Epidermal melanocyte (primary cell): Measurements from ENCODE around the gene C11orf91.
"Not testable (repeated sequence)": the region's sequence is repeated elsewhere in the genome, so short reads cannot be mapped to it uniquely, and the experiment has no call there.

Experiments used
- DNase-seq: peaks from one replicate; pipeline ENCODE4 v3.0.0; 2011; ENCODE audit warnings: low spot score; ENCODE audit not compliant: insufficient read length

The C11orf91 gene

DNA sequence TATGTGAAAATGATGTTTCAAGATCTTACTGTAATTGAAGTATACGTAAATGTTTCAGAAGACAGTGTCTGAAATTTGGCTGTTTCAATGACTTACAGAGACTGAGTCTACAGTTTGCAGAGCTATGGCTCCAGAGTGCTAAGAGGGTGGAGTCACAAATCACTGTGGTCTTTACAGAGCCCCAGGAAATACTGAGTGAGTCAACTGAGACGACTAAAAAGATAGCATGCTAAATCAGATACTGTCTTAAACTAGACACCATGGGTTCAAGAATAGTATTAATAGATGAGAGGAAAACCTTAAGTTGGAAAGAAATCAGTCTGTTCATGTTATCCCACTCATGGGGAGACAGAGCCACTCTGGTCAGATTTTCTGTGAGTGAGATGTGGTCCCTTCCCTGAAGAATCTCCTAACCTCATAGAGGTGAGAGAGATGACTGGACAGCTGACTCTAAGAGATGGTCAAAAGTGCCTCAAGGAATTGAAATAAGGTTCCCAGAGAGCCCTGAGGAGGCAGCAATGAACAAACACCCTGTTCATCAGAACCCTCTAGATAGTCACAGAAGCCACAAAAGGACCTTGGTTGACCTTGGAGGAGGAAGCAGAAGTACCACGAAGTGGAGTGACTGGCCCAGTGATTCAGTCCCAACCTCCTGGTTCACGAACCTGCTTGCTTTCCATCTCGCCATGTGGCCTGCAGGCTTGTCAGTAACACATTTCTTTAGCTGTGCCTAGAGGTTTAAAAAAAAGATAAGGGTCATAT lies 30.2 kb downstream of the C11orf91 start:
- DNase-seq, result no peak

DNA sequence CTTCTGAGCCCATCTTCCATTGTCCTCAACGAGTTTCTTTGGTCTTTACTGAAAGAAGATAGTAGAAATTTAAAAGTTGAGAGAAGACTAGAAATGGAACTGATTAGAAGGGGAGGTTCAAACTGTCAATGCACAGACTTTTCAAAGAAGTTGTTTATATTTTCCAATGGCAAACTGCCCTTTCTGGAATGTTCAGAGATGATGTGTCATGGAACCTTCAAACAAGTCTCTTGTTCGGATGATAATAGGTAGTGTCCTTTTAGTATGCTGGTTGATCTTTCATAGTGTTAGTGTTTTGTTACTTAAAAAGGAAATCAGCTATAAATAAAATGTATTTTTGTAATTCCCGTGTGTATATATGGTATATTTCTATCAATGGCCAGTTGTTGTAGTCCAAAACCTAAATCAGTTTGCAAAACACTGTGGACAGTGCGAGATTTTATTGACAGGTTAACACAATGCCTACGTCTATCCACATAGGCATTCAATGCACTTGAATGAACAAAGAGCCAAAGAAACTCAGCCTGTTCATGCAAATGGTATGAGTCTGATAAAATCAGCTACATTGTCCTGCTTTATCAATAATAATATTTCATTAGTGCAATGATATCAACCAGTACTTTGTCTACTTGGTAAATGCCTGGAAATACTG lies 30.9 kb downstream of the C11orf91 start:
- DNase-seq, result no peak

DNA sequence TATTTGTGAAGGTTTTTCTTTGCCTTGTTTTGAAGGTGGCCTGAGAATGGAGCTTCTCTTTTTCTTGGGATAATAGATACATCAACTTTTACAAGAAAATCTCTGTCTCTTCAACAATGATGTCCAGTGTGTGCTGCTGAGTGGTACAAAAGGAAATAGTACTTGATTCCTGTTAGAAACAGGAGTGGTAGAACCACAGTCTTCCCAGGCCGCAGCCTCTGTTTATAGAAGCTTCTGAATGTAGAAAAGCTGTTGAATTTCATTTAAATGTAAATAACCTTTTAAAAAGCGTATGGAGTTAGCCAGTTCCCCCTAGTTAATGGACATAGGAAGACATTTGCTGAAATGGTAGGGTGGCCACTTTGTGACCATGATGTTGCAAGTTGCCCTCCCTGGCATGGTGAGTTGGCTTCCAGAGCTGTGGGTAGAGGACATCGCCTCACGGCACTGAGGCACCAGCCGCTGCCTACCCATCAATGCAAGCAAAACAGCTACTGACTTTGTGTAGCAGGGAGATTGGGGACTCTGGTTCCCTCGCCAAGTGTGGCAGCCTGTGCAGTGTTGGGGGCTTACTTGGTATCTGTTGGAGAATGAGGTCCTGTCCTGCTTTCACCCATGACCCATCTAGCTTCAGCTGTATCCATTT lies 31.6 kb downstream of the C11orf91 start:
- DNase-seq, result no peak

DNA sequence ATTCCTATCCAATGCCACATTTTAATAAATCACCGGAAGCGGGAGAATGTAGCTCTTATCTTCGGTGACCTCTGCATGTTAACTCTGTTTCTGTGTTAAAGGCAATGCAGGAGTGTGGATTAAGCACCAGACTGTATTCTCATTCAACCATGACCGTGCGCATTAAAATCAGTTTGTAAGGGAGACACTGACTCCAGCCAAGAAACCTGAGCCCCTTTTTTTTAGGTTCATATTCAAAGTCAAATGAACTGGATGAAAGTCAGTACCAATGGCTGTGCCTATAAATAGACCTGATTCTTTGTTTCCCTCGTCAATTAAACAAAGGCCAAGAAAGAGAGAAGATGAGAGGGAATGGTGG lies 32.2 kb downstream of the C11orf91 start:
- DNase-seq, result no peak

DNA sequence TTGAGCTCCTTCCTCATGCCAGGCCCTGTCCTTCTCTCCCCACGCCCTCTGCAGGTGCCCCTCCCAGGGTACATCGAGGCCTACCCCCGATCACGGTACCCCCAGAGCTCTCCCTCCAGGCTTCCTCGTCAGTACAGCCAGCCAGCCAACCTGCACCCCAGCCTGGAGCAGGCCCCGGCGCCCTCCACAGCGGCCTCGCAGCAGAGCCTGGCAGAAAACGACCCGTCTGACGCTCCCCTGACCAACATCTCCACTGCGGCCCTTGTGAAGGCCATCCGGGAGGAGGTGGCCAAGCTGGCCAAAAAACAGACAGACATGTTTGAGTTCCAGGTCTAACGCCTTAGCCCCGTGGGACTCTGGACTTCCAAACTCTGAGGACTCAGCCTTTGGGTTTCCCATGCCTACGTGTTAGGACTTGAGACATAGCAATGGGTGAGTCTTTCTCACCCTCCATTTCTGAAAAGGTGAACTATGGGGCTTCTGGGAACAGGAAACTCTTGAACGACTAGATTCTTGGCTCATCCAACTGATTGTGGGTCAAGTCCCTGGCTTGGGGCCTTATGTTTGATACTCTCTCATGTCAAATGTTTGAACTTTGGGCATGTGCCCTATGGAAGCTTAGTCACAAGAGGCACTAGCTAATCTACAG lies 32.7 kb downstream of the C11orf91 start:
- no peak for DNase-seq

DNA sequence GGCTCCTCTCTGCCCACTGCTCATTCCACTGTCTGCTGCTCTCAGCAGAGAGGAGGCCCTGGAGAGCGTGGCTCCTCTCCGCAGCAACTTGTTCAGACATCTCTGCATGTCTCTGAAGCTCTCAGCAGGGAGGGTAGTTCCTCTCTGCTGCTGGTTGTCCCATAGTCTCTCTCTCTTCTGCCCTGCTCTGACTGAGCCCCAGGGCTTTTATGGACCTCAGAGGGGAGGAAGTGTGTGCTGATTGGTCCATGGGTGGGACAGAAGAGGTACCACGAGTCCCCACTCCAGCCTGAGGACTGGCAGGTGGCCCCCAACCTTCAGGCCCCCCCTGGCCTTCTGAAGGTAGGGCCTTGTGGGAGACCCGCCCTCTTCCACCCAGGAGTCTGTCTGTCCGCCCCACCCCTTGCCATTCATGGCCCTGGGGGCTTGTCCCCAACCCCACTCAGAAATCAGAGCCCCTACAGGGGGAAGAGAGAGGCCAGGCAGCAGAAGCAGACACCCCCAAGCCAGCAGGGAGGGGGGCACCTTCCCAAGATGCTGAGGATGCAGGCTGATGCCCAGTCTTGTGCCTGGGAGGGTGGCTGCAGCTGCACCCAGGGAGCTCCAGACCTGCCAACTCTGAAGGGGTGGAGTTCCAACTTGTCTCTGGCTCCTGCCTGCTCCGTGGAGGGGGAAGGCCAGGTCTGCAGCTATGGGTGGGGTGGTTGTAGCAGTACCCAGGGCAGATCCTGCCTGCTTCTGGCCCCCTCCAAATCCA lies 35.1 kb downstream of the C11orf91 start:
- no peak for DNase-seq

DNA sequence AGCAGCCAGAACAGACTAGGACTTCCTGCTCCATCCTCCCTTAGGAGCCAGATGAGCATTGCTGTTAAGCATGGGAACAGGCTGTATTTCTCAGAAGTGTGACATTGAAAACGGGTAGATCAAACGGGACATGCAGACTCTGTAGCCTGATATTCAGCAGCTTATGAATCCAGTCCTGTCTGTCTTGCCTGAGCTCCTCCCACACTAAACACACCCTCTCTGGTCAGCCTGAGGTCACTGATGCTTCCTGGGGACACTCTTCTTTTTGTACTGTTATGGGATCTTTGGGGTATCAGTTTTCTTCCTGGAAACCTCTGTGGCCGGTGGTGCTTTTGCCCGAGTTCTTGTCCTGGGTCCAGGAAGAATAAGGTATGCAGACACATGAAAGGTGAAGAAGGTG lies 35.8 kb downstream of the C11orf91 start:
- no peak for DNase-seq

DNA sequence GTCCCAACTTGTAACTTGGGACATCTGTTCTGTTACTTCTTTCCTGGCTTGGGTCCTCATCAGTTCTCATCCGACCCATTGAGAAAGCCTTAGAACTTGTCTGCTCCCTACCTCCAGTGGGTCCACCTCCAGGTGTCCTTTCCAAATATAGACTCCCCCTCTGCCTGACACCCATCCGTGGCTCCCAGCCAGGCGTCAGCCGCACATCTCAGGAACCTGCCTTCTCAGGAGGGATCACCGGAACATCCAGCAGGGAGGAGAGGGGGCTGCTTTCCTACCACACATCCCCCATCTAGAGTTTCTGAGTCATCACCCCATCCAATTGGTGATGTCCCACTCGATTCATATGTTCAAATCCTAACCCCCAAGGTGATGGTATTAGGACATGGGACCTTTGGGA lies 36.5 kb downstream of the C11orf91 start:
- no peak for DNase-seq

DNA sequence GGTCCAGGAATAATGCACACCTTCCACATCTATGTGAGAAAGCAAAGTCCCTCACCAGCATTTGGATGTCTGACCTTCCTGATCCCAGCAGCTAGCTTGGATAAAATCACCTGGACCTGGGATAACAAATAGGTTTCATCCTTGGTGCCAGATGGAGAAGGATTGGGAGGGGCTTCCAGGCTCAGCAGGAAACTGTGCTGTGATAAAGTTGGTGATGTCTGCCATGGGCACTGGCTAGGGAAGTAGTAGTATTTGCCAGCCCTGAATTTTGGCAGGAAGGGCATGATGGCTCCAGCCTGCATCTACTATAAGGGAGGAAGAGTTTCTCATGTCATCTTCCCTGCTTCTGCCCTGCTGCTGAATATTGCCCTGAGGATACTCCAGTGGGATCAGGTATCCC lies 37.5 kb downstream of the C11orf91 start:
- DNase-seq, result no peak

DNA sequence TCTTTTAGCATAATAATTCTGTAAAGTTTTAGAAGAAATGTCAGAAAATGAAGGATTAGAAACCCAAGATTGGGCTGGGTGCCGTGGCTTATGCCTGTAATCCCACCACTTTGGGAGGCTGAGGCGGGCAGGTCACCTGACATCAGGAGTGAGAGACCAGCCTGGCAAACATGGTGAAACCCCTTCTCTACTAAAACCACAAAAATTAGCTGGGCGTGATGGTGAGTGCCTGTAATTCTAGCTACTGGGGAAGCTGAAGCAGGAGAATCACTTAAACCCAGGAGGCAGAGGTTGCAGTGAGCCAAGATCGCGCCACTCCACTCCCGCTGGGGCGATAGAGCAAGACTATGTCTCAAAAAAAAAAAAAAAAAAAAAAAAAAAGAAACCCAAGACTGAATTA lies 39.1 kb downstream of the C11orf91 start:
- DNase-seq, result not testable (repeated sequence)

DNA sequence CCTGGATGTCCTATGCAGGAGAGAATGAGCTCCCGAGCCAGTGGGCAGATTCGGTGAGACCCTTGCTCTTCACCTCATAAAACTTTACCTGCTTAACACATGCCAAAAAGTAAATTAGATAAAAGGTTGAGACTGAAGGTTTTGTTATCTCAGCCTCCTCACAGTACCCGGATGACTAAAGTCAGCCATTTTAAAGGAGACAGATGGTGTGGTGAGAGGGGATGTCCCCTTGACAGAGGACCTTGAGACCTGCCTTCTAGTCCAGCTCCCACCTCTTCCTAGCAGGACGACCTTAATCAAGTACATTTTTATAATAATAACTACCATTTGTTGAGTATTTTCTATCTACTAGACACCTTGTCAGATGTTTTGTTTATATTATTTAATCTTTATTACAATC lies 39.7 kb downstream of the C11orf91 start:
- DNase-seq, result no peak

DNA sequence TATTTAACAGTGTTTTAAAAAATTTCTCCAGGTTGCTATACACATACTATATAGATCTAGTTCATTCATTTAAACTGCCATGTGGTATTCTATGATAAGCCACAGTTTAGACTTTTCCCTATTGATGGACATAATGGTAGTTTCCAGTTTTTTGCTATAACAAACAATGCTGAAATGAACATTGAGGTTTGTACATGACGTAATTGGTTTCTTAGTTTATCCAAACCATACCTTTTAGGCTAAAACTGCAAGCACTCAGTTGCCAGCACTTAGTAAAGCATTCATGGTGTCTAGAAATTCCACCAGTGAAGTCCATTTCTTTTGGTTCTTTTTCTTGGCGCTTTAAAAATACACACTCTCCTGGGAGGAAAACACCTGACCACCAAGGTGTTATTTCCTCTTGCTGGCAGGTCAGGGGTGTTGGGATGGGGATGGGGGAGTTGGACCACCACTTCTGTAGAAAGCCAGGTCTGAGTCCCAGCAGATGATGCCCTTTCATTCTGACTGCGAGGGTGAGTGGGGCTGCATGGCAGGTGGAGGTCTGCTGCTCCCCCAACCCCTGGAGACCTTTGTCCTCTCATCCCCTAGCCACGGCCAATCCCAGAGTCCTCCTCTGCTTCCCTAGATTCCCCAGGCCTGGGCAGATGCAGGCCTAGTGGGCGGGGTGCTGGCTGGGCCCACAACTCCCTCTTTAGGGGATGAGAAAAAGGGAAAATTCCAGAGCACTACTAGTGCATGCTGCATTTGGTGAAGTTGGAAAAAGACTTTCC lies 41.1 kb downstream of the C11orf91 start:
- no peak for DNase-seq

DNA sequence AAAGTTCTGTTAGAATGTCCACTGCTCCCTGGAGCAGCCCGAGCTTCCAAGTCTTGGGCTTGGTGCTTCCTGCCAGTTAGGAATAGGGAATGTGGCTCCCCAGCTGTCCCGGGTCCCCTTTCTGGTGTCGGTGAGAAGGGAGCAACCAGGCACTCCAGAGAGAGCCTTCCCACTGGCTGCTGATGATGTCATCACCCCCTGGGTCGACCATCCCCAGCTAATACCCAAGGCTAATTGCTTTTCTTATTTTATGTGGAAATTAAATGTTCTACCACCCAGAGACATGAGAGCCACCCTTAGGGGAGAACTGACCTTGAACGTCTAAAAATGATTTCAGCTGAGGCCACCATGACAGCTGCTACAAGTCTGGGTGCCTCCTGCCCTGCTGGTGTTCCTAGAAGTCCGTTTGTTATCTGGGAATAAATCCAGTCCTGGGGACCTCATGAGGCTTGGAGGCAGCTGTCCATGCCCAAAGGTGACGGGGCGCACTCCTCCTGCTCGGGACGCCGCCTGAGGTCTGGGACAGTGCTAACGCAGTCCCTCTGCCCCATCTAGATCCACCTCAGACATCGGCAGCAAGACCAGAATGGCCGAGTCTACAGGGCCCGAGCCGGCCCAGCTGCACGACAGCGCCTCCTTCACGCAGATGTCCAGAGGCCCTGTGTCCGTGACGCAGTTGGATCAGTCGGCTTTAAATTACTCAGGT lies 42.3 kb downstream of the C11orf91 start:
- DNase-seq, result no peak

DNA sequence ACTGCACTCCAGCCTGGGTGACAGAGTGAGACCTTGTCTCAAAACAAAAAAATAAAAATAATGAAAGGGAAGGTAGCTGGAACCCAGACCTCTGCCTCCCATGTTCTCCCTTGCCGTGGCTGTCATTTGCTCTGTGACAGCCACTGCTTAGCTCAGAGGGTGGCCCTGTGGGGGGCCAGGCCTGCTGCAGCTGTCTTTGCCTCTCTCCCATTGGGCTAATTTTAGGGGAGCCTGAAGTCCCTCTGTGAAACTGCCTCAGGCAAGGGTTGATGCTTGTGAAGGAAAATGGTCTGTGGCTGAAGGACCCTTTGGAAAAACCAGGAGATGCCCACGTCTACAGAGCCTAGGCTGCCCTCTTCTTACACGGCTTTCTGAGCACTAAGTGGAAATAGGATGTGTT lies 42.9 kb downstream of the C11orf91 start:
- no peak for DNase-seq

DNA sequence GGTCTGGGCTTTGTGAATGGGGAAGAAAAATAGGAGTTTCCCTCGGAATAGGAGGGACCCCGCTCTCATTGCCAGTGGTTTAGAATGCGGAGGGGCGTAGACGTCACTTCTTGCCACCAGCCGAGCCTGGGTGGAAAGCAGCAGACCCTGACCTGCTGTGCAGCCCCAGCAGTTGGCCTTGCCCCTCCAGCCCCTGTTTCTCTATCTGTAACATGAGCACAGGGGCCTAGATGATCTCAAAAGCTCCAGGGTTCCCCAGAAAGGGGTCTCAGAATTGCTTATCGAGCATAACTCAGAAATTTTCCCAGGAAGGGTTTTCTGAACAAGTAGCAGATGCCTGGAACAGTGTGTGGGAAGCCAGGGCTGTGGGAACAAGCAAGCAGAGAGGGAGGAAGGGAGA lies 43.9 kb downstream of the C11orf91 start:
- DNase-seq, result no peak

DNA sequence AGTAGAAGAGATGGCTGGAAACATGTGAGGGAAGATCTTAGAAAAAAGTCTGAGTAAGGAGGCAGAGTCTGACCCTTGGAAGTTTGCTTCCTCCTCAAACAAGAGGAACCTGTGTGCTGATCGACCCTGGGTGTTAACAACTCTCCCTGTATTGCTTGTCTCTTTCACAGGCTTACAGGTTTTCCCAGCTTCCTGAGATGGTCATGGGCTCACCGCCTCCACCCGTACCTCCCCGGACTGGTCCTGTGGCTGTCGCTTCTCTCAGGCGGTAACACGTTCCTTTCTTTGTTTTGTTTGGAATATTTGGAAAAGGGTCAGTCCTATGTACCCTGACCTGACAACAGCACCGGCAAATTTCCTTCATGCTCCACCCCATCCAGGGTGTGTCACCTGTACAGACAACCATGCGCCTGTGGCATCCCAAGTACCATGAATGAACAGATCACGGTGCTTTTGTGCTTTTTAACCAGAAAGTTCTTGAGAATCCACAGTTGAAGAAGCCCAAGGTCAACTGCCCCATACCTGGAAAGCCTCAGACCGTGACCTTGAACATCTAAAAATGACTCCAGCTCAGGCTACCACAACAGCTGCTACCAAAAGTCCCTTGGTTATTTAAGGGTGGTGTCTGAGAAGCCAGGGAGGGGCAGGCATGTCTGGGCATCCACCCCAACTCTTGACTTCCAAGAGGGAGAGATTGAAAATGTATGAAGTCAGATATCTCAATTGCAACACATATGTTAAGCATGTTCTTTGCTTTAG lies 44.6 kb downstream of the C11orf91 start:
- DNase-seq, result no peak

DNA sequence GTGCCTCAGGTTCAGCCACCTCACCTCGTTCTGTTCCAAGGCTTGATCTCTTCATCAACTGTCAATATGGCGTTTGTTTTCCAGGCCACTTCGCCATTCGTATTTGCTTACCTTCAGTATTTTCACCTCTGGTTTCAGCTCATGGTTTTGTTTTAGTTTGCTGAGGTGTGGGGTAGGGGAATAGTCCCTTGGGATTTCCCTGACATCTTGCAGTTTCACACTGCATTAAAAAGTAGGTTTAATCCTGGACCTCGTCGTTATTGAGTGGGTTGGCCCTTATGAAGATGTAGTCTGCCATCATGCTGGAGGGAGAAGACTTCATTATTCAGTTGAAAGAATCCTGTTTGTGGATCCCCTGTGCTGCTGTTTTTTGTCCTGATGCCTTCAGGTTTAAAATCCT lies 46.0 kb downstream of the C11orf91 start:
- no peak for DNase-seq

DNA sequence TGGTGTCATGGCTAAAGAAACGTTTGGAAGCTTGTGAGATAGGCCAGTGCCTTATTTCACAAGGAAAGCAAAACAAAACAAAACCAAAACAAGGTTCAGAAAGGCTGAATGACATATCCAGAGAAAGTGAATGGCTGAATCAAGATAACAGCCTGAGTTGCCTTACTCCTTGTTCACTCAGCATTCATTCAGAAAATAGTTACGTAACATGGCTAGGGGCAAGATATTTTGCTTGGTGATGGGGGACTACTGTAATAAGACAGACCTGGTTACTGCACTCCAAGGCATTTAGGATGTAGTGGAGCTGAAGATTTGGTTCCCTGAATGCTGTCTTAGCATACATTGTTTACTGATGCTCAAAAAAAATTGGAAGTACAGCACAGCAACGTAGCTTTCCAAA lies 47.7 kb downstream of the C11orf91 start:
- DNase-seq, result no peak

DNA sequence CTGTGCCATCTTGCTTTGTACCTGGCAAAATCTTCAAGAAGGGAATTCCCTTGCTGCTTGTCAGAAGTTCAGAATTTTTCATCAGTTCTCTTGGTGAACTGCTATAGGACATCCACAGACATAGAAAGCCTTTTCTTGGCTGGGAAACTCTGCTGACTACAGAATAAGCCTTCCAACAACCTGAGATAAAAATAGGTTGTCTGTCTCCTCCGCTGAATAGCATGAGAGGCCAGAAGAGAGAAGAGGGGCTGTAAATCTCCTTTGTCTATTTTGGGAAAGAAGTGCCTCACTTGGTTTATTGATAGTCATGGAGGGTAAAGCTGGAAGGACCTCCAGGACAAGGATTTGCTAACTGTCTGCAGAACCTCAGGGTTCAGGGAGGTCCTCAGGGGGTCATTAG lies 48.2 kb downstream of the C11orf91 start:
- DNase-seq, result no peak
